ENCODE results near the gene SUCNR1.

The SUCNR1 gene, protein sequence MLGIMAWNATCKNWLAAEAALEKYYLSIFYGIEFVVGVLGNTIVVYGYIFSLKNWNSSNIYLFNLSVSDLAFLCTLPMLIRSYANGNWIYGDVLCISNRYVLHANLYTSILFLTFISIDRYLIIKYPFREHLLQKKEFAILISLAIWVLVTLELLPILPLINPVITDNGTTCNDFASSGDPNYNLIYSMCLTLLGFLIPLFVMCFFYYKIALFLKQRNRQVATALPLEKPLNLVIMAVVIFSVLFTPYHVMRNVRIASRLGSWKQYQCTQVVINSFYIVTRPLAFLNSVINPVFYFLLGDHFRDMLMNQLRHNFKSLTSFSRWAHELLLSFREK
- 0 to 0.19 (median 0) reads per million in 3 donors for total RNA-seq

DNA sequence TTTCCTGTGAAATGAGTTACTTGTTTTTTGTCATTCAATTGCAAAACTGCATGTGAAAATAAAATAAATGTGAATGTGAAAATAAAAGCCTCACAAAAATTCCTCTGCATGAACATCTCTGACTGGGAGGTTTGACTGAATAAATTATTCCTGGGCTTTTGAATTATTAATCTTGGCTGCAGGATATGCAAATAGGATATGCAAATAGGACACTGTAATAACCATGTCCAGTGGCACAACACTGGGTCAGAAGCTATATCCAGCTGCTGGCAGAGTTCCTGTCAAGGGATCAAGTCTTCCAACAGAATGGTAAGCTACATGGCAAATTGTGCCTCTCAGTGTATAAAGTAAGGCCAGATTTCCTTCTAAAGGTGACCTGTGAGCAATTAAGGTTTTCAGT lies at the start of gene SUCNR1:
SUCNR1 (plus strand) TSS at position 246 of the 400 bp plus-strand sequence. CDS start 6,250 bp downstream, outside the sequence.
- H3K36me3 ChIP-seq (ENCODE audit: control insufficient read depth, insufficient read depth, low read length) = no peaks in the 10 kb centered on the region
- no peak for DNase-seq
- H3K27me3 ChIP-seq (replicated peaks; ENCODE audit: control insufficient read depth, insufficient read depth, low read length, poor library complexity, severe bottlenecking) = no peaks in the 10 kb centered on the region
- H3K9me3 ChIP-seq (ENCODE audit: control insufficient read depth, low read length) = no peaks in the 10 kb centered on the region
- H3K4me1 ChIP-seq (ENCODE audit: control insufficient read depth, insufficient read depth, low read length, poor library complexity, severe bottlenecking) = no peaks in the 10 kb centered on the region
- no peak within 1 kb of the TSS for H3K27ac ChIP-seq (ENCODE audit: insufficient read depth, low read length, poor library complexity, severe bottlenecking)
- H3K4me3 ChIP-seq (ENCODE audit: insufficient read depth, low read depth, low read length, poor library complexity, severe bottlenecking) = no peak within 1 kb of the TSS

DNA sequence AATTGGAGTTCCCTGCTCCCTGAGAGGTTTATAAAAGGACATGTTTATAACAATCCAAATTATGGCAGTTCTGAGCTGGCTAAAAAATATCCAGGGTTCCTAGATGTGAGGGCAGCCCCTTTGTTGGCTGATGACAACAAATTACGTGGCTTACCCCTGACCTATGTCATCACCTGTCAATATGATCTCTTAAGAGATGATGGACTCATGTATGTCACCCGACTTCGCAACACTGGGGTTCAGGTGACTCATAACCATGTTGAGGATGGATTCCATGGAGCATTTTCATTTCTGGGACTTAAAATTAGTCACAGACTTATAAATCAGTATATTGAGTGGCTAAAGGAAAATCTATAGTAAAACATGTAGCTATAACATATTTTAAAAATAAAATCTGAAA lies 45.6 kb upstream of the SUCNR1 start:
- no peak overlapping the region for H3K4me3 ChIP-seq (ENCODE audit: insufficient read depth, low read depth, low read length, poor library complexity, severe bottlenecking)
- H3K36me3 ChIP-seq (ENCODE audit: control insufficient read depth, insufficient read depth, low read length) = no peaks in the 10 kb centered on the region
- H3K27ac ChIP-seq (ENCODE audit: insufficient read depth, low read length, poor library complexity, severe bottlenecking) = no peak overlapping the region
- no peak for DNase-seq
- H3K27me3 ChIP-seq (replicated peaks; ENCODE audit: control insufficient read depth, insufficient read depth, low read length, poor library complexity, severe bottlenecking) = no peaks in the 10 kb centered on the region
- H3K4me1 ChIP-seq (ENCODE audit: control insufficient read depth, insufficient read depth, low read length, poor library complexity, severe bottlenecking) = no peaks in the 10 kb centered on the region
- no peaks in the 10 kb centered on the region for H3K9me3 ChIP-seq (ENCODE audit: control insufficient read depth, low read length)

DNA sequence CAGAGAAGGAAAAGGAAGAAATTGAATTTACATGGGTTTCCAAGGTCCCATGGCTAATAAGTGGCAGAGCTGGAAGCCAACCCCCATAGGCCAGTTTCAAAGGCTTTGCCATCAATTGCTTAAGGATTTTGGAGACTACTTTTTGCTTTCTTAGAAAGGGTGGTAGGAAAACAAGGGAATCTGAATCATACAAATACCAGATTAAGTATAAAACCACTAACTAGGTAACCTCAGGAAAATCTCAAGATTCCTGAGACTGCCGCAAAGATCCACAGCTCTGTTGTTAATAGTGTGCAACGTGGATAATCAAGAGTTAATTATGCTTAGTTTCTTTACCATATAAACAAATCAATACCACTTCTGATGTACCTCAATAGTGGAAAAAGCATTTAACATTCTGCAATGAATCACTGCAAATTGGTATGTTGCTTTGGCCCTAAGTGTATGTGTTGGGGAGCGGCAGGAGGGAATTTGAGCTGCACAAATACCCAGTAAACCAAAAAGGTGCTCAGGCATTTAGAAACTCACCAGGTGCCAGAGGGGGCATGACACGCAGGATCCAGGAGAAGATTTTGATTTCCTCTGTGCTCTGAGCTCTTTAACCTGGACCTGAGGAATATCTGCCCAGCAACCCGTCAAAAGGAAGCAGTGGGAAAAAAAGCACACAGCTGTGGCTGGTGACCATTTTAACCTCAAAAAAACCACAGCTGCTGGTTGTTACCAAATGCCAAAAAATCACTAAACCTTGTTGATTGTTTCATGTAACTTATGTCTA lies 37.5 kb upstream of the SUCNR1 start:
- Histone ChIP-seq H3K36me3 (ENCODE audit: control insufficient read depth, insufficient read depth, low read length) (no peaks in the 10 kb centered on the region), H3K27me3 (replicated peaks; ENCODE audit: control insufficient read depth, insufficient read depth, low read length, poor library complexity, severe bottlenecking) (no peaks in the 10 kb centered on the region), H3K4me1 (ENCODE audit: control insufficient read depth, insufficient read depth, low read length, poor library complexity, severe bottlenecking) (no peaks in the 10 kb centered on the region), H3K9me3 (ENCODE audit: control insufficient read depth, low read length) (no peaks in the 10 kb centered on the region), H3K4me3 (ENCODE audit: insufficient read depth, low read depth, low read length, poor library complexity, severe bottlenecking) (no peak overlapping the region), H3K27ac (ENCODE audit: insufficient read depth, low read length, poor library complexity, severe bottlenecking) (no peak overlapping the region)
- DNase-seq = no peak

DNA sequence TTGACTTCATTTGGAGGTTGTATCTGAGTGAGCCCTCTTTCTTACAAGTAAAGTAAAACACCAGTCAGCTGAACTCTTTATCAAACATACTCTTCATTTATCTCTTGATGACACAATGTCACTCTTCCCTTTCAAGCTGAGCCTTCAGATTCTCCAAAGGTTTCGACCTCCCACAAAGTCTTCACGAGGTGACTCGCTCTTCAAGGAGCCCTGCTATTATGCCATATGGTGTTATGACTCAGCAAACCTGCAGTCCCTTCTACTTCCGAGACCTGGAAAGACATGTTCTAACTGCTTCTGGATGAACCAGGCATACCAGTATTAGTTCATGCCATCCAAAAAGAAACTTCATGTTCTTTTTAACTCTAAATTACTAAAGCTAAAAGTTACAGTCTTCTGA lies 36.4 kb upstream of the SUCNR1 start:
- H3K27ac ChIP-seq (ENCODE audit: insufficient read depth, low read length, poor library complexity, severe bottlenecking) = no peak overlapping the region
- H3K36me3 ChIP-seq (ENCODE audit: control insufficient read depth, insufficient read depth, low read length) = no peaks in the 10 kb centered on the region
- no peaks in the 10 kb centered on the region for H3K27me3 ChIP-seq (replicated peaks; ENCODE audit: control insufficient read depth, insufficient read depth, low read length, poor library complexity, severe bottlenecking)
- no peaks in the 10 kb centered on the region for H3K9me3 ChIP-seq (ENCODE audit: control insufficient read depth, low read length)
- no peak for DNase-seq
- no peak overlapping the region for H3K4me3 ChIP-seq (ENCODE audit: insufficient read depth, low read depth, low read length, poor library complexity, severe bottlenecking)
- H3K4me1 ChIP-seq (ENCODE audit: control insufficient read depth, insufficient read depth, low read length, poor library complexity, severe bottlenecking) = no peaks in the 10 kb centered on the region

DNA sequence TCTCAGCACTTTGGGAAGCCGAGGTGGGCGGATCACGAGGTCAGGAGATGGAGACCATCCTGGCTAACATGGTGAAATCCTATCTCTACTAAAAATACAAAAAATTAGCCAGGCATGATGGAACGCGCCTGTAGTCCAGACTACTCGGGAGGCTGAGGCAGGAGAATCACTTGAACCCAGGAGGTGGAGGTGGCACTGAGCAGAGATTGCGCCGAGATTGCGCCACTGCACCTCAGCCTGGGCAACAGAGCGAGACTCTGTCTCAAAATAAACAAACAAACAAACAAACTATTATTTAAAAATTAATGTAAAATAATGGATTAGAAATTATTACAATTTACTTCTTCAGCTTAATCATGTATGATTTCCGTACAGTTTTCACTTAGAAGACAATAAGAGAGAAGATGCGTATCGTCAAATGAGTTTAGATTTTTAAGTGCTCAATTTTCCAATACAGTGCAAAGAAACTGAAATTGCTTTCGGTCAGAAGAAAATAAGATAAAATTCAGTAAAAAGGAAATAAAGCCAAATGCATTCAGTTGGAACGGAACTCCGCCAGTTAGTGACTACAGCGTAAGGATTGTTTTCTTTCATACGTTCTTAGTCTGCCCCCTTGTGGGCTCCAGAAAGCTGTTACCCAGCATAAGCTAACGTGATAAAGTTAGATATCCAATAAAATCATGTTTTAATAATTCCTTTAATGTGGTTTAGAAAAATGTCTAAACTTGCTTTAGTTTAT lies 34.7 kb upstream of the SUCNR1 start:
- Histone ChIP-seq H3K4me1 (ENCODE audit: control insufficient read depth, insufficient read depth, low read length, poor library complexity, severe bottlenecking) (no peaks in the 10 kb centered on the region), H3K27me3 (replicated peaks; ENCODE audit: control insufficient read depth, insufficient read depth, low read length, poor library complexity, severe bottlenecking) (no peaks in the 10 kb centered on the region), H3K4me3 (ENCODE audit: insufficient read depth, low read depth, low read length, poor library complexity, severe bottlenecking) (no peak overlapping the region), H3K36me3 (ENCODE audit: control insufficient read depth, insufficient read depth, low read length) (no peaks in the 10 kb centered on the region), H3K27ac (ENCODE audit: insufficient read depth, low read length, poor library complexity, severe bottlenecking) (no peak overlapping the region), H3K9me3 (ENCODE audit: control insufficient read depth, low read length) (no peaks in the 10 kb centered on the region)
- no peak for DNase-seq

DNA sequence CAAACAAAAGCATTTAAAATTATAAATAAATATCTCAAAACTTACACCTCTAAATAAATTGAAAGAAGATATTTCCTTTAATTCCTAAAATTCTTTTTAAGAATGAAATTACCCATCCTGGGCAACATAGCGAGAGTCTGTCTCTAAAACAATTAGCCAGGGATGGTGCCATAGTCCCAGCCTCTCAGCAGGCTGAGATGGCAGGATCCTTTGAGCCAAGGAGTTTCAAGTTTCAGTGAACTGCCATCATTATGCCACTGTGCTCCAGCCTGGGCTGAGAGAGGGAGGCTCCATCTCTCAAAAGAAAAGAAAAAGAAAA lies 34.2 kb upstream of the SUCNR1 start:
- Histone ChIP-seq H3K27ac (ENCODE audit: insufficient read depth, low read length, poor library complexity, severe bottlenecking) (no peak overlapping the region), H3K4me3 (ENCODE audit: insufficient read depth, low read depth, low read length, poor library complexity, severe bottlenecking) (no peak overlapping the region), H3K27me3 (replicated peaks; ENCODE audit: control insufficient read depth, insufficient read depth, low read length, poor library complexity, severe bottlenecking) (no peaks in the 10 kb centered on the region), H3K4me1 (ENCODE audit: control insufficient read depth, insufficient read depth, low read length, poor library complexity, severe bottlenecking) (no peaks in the 10 kb centered on the region), H3K9me3 (ENCODE audit: control insufficient read depth, low read length) (no peaks in the 10 kb centered on the region), H3K36me3 (ENCODE audit: control insufficient read depth, insufficient read depth, low read length) (no peaks in the 10 kb centered on the region)
- no peak for DNase-seq

DNA sequence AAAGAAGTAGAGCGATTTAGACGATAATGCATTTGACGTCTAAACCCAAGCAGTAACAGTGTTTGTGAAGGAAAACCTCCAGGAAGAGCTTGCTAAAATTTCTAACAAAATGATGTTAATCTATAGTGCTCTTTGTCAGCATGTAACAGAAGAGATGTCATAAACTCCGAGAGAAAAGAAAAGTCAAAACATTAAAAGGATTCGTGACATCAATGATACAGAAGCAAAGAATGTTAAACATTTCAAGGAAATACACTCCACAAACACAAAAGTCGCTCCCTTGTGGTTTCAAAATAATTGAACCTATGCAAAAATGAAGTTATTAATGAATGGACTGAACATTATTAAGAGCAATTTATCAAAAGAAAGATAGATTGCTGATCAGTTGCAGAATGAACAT lies 31.6 kb upstream of the SUCNR1 start:
- H3K9me3 ChIP-seq (ENCODE audit: control insufficient read depth, low read length) = no peaks in the 10 kb centered on the region
- no peaks in the 10 kb centered on the region for H3K27me3 ChIP-seq (replicated peaks; ENCODE audit: control insufficient read depth, insufficient read depth, low read length, poor library complexity, severe bottlenecking)
- H3K4me3 ChIP-seq (ENCODE audit: insufficient read depth, low read depth, low read length, poor library complexity, severe bottlenecking) = no peak overlapping the region
- no peak for DNase-seq
- no peaks in the 10 kb centered on the region for H3K4me1 ChIP-seq (ENCODE audit: control insufficient read depth, insufficient read depth, low read length, poor library complexity, severe bottlenecking)
- H3K27ac ChIP-seq (ENCODE audit: insufficient read depth, low read length, poor library complexity, severe bottlenecking) = no peak overlapping the region
- no peaks in the 10 kb centered on the region for H3K36me3 ChIP-seq (ENCODE audit: control insufficient read depth, insufficient read depth, low read length)

DNA sequence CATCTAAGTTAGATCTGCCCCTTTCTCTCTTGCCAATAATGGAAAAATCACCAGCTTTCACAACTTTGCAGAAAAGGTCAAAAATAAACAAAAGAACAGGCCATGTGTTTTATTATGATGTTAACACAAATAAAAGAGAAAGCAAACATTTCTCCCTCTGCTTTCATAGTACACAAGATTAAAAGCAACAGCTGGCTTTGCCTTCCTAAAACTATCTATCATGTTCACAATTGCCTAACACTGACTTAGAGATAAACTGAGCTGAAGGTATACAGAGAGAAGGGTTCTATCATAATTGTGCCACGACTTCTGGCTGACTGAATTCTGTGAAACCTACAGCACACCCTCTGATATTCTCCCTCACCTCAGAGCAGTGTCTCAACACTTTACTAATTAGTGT lies 30.2 kb upstream of the SUCNR1 start:
- H3K4me3 ChIP-seq (ENCODE audit: insufficient read depth, low read depth, low read length, poor library complexity, severe bottlenecking) = no peak overlapping the region
- no peaks in the 10 kb centered on the region for H3K36me3 ChIP-seq (ENCODE audit: control insufficient read depth, insufficient read depth, low read length)
- no peaks in the 10 kb centered on the region for H3K4me1 ChIP-seq (ENCODE audit: control insufficient read depth, insufficient read depth, low read length, poor library complexity, severe bottlenecking)

DNA sequence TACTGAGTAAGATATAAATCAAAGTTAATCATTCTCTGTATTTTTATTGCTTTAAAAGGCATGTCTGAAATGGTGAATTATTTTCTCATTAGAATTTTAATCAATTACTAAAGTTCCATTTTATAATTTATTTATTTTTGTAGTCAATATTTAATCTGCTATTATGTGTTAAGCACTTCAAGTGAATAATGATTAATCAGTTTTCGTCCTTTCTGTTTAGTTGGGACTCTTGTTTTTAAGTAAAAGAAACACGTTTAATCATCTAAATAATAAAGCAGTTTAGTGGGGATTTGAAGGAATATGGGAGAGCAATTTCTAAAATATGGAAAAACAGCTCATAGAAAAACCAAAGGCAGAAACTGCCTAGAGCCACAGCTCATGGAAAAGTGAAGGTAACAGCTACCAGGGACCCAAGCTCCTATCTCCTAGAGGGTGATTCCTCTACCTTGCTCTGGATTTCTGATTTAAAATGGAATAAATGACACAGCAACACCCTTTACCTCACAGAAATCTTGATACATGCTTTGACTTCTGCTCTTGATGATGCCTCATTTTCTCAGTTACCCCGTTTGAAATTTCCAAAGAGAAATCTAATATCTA lies 28.0 kb upstream of the SUCNR1 start:
- no peaks in the 10 kb centered on the region for H3K4me1 ChIP-seq (ENCODE audit: control insufficient read depth, insufficient read depth, low read length, poor library complexity, severe bottlenecking)
- no peak overlapping the region for H3K27ac ChIP-seq (ENCODE audit: insufficient read depth, low read length, poor library complexity, severe bottlenecking)
- H3K4me3 ChIP-seq (ENCODE audit: insufficient read depth, low read depth, low read length, poor library complexity, severe bottlenecking) = no peak overlapping the region
- no peaks in the 10 kb centered on the region for H3K36me3 ChIP-seq (ENCODE audit: control insufficient read depth, insufficient read depth, low read length)
- H3K9me3 ChIP-seq (ENCODE audit: control insufficient read depth, low read length) = no peaks in the 10 kb centered on the region
- H3K27me3 ChIP-seq (replicated peaks; ENCODE audit: control insufficient read depth, insufficient read depth, low read length, poor library complexity, severe bottlenecking) = no peaks in the 10 kb centered on the region
- DNase-seq = no peak

More for the DNA sequence above, 30.2 kb upstream of the SUCNR1 start:
- H3K9me3 ChIP-seq (ENCODE audit: control insufficient read depth, low read length) = no peaks in the 10 kb centered on the region
- H3K27ac ChIP-seq (ENCODE audit: insufficient read depth, low read length, poor library complexity, severe bottlenecking) = no peak overlapping the region
- DNase-seq = no peak
- no peaks in the 10 kb centered on the region for H3K27me3 ChIP-seq (replicated peaks; ENCODE audit: control insufficient read depth, insufficient read depth, low read length, poor library complexity, severe bottlenecking)

All from effector memory CD4-positive, alpha-beta T cell (primary cell).